HCT116 (cell line): ENCODE results near the gene FAM83B. TPM values are rescaled to one million over a fixed set of nuclear protein-coding genes. Genes with fewer than 3 reads are reported as not detected.

Experiments
- ATAC-seq: fragments of 200-7000 bp; cut with Tn5 transposase; 2 replicates; pipeline ENCODE4 v1.9.1; 2020; ENCODE audit warnings: mild to moderate bottlenecking, moderate library complexity
- BruUV-seq: library from RNA; stranded (reverse); fragments of 400-500 nt; replicated peaks from 2 replicates; lab custom pipeline; 2021; lab: Mats Ljungman, UMichigan
- CTCF ChIA-PET: fragments of 300-600 bp; sonication (Branson Sonifier 250); formaldehyde crosslinking; loops from one replicate; lab custom pipeline; 2021; ENCODE audit warnings: antibody characterized with exemption; lab: Charles Lee
- POLR2A ChIA-PET: fragments of 300-600, 350-600 bp; sonication (Branson Sonifier 250); formaldehyde crosslinking; loops from one replicate; lab custom pipeline; 2021; ENCODE audit warnings: antibody characterized with exemption; lab: Charles Lee
- RAD21 ChIA-PET, 2 experiments: fragments of 300-600 bp; sonication (Branson Sonifier 250); formaldehyde crosslinking; loops; one replicate each; lab custom pipeline; 2023; ENCODE audit warnings: low total read pairs in 2 of 2; ENCODE audit not compliant: uncharacterized antibody in 2 of 2, unreplicated experiment in 2 of 2, low non-redundant PET in 1 of 2; lab: Charles Lee
- DNase-seq: peaks from one replicate; pipeline ENCODE4 v3.0.0-alpha.2; 2010; ENCODE audit warnings: low read depth, low spot score
- H2AFZ ChIP-seq: fragments of 200-600 bp; shearing (Covaris generic), sonication (generic); 2 replicates; pipeline ENCODE4 v1.6.1; 2017; ENCODE audit warnings: low read depth, mixed run types, mixed read lengths, antibody characterized with exemption, low read length; ENCODE audit not compliant: poor library complexity, severe bottlenecking
- H3K27ac ChIP-seq: 2 replicates; pipeline ENCODE4 v1.5.1; 2012; ENCODE audit warnings: low read depth, low read length
- H3K27me3 ChIP-seq: fragments of 200-600 bp; sonication (generic); 2 replicates; pipeline ENCODE4 v1.6.1; 2016; ENCODE audit warnings: mixed run types, low read length, mixed read lengths; ENCODE audit not compliant: insufficient read depth
- H3K36me3 ChIP-seq, 2 experiments: fragments of 200-500 bp in 1 of 2; fragments of 200-600 bp in 1 of 2; sonication (Bioruptor generic) in 1 of 2; sonication (generic) in 1 of 2; 2 replicates each; pipeline versions ENCODE4 v1.5.1 to v1.6.1; 2014 to 2016; ENCODE audit warnings: low read length in 2 of 2, inconsistent platforms in 1 of 2, mixed read lengths in 1 of 2, mixed run types in 1 of 2; ENCODE audit not compliant: insufficient read depth in 2 of 2, control insufficient read depth in 1 of 2
- H3K4me1 ChIP-seq, 2 experiments: fragments of 200-600 bp in 1 of 2; sonication (generic) in 1 of 2; 2 replicates each; pipeline versions ENCODE4 v1.5.1 to v1.6.1; 2012 to 2017; ENCODE audit warnings: low read length in 2 of 2, inconsistent platforms in 1 of 2, mild to moderate bottlenecking in 1 of 2, mixed read lengths in 1 of 2, mixed run types in 1 of 2, moderate library complexity in 1 of 2; ENCODE audit not compliant: insufficient read depth in 2 of 2, control insufficient read depth in 1 of 2
- H3K4me2 ChIP-seq: fragments of 200-600 bp; sonication (generic); 2 replicates; pipeline ENCODE4 v1.6.1; 2017; ENCODE audit warnings: mixed run types, low read length, mixed read lengths
- H3K4me3 ChIP-seq, 2 experiments: fragments of 200-600 bp in 1 of 2; sonication (generic) in 1 of 2; replicated peaks in 1 of 2; 2 replicates each; pipeline ENCODE4 v1.5.1; 2011 to 2016; ENCODE audit warnings: low read length in 2 of 2, control low read depth in 1 of 2, low read depth in 1 of 2, mild to moderate bottlenecking in 1 of 2, mixed read lengths in 1 of 2, mixed run types in 1 of 2
- H3K79me2 ChIP-seq: fragments of 200-600 bp; sonication (generic); 2 replicates; pipeline ENCODE4 v1.6.1; 2017; ENCODE audit warnings: mild to moderate bottlenecking, mixed run types, low read length, moderate library complexity, mixed read lengths; ENCODE audit not compliant: insufficient read depth
- H3K9ac ChIP-seq: fragments of 200-600 bp; sonication (generic); 2 replicates; pipeline ENCODE4 v1.6.1; 2016; ENCODE audit warnings: low read length, mixed read lengths
- H3K9me2 ChIP-seq: fragments of 200-600 bp; sonication (generic), shearing (Covaris generic); 2 replicates; pipeline ENCODE4 v1.6.1; 2017; ENCODE audit warnings: mixed run types, mild to moderate bottlenecking, moderate library complexity; ENCODE audit not compliant: insufficient read depth
- H3K9me3 ChIP-seq, 2 experiments: fragments of 200-500 bp in 1 of 2; fragments of 200-600 bp in 1 of 2; sonication (Bioruptor generic) in 1 of 2; sonication (generic) in 1 of 2; 2 replicates each; pipeline ENCODE4 v1.6.1; 2014 to 2017; ENCODE audit warnings: low read length in 2 of 2, mixed read lengths in 2 of 2, inconsistent platforms in 1 of 2, low read depth in 1 of 2, mild to moderate bottlenecking in 1 of 2, mixed run types in 1 of 2, moderate library complexity in 1 of 2; ENCODE audit not compliant: control insufficient read depth in 1 of 2, insufficient read depth in 1 of 2
- H4K20me1 ChIP-seq: fragments of 200-600 bp; sonication (generic), shearing (Covaris generic); 2 replicates; pipeline ENCODE4 v1.6.1; 2017; ENCODE audit warnings: mixed run types, mild to moderate bottlenecking, moderate library complexity; ENCODE audit not compliant: insufficient read depth
- CEBPB ChIP-seq: IDR thresholded peaks from 2 replicates; pipeline ENCODE4 v1.6.1; 2012; ENCODE audit warnings: low read depth
- EGR1 ChIP-seq: IDR thresholded peaks from 2 replicates; pipeline ENCODE4 v1.6.1; 2012; ENCODE audit warnings: low read depth
- EZH2 ChIP-seq: fragments of 200-600 bp; sonication (generic); IDR thresholded peaks from 2 replicates; pipeline ENCODE4 v1.6.1; 2017; ENCODE audit warnings: antibody characterized with exemption, mixed run types
- FOSL1 ChIP-seq: IDR thresholded peaks from 2 replicates; pipeline ENCODE4 v1.6.1; 2012; ENCODE audit warnings: low read depth
- JUND ChIP-seq: IDR thresholded peaks from 2 replicates; pipeline ENCODE4 v1.6.1; 2012
- POLR2AphosphoS5 ChIP-seq: IDR thresholded peaks from 2 replicates; pipeline ENCODE4 v1.6.1; 2011; ENCODE audit warnings: mild to moderate bottlenecking, low read depth, low read length, moderate library complexity
- RAD21 ChIP-seq: IDR thresholded peaks from 2 replicates; pipeline ENCODE4 v1.6.1; 2012; ENCODE audit warnings: low read depth, mild to moderate bottlenecking
- SIN3A ChIP-seq: IDR thresholded peaks from 2 replicates; pipeline ENCODE4 v1.6.1; 2012; ENCODE audit warnings: low read depth
- SP1 ChIP-seq: IDR thresholded peaks from 2 replicates; pipeline ENCODE4 v1.6.1; 2012; ENCODE audit warnings: low read depth
- TCF7L2 ChIP-seq: IDR thresholded peaks from 2 replicates; pipeline ENCODE4 v1.7.0; 2011; ENCODE audit warnings: borderline replicate concordance, inconsistent platforms; ENCODE audit not compliant: insufficient read depth, insufficient read length; ENCODE audit errors: extremely low read depth
- YY1 ChIP-seq: IDR thresholded peaks from 2 replicates; pipeline ENCODE4 v1.6.1; 2011; ENCODE audit warnings: low read length, low read depth, moderate library complexity, mild to moderate bottlenecking; ENCODE audit not compliant: insufficient replicate concordance; ENCODE audit errors: extremely low read depth
- ZFX ChIP-seq: fragments of 450-650 bp; IDR thresholded peaks from 2 replicates; pipeline ENCODE4 v1.6.1; 2017
- ZNF274 ChIP-seq: fragments of 200-500 bp; sonication (Bioruptor generic); IDR thresholded peaks from 2 replicates; pipeline ENCODE4 v1.6.1; 2014; ENCODE audit warnings: mild to moderate bottlenecking, low read depth, low read length, inconsistent platforms
- intact Hi-C: fragments of 100-400 bp; cut with micrococcal nuclease; formaldehyde crosslinking; loops from 2 replicates; pipeline ENCODE4 v1.10.0; 2022
- total RNA-seq: library from RNA; stranded (reverse); gene quantifications from one replicate; pipeline ENCODE4 v1.2.1, GENCODE V29; 2021; ENCODE audit not compliant: unreplicated experiment
- TF ChIP-seq, protein P1 (sequence below): IDR thresholded peaks from 2 replicates; pipeline ENCODE4 v1.6.1; 2012; ENCODE audit warnings: low read depth
- TF ChIP-seq, protein P2 (sequence below): IDR thresholded peaks from 2 replicates; pipeline ENCODE4 v1.6.1; 2011; ENCODE audit warnings: mild to moderate bottlenecking, low read length, moderate library complexity; ENCODE audit not compliant: insufficient replicate concordance; ENCODE audit errors: extremely low read depth
- TF ChIP-seq, protein P3 (sequence below): IDR thresholded peaks from 2 replicates; pipeline ENCODE4 v1.6.1; 2012

Gene FAM83B
- total RNA-seq, 1 experiment from 2014 or later = 16.9 TPM

DNA sequence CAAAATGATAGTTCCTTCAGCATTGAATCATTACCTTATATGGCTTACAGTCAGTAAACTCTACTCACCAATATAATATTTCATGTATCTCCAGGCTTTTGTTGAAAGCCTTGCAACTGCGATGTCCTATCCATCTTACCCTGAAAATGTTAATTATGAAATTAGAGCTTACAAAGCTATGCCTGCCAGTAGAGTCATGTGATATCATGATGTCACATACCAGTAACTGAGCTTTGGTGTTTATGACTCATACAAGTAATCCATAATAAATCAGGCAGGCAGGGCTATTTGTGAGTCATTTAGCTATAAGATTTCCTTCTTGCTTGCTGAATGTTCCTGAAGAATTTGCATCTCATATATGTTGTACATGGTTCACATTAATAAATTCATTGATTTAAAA lies 44.9 kb upstream of the FAM83B start (continued):
- TF ChIP-seq YY1 (no peak), FOSL1 (peak; percentile 96), SIN3A (peak; percentile 66)
- TF ChIP-seq, all 23 proteins: peak for 12

DNA sequence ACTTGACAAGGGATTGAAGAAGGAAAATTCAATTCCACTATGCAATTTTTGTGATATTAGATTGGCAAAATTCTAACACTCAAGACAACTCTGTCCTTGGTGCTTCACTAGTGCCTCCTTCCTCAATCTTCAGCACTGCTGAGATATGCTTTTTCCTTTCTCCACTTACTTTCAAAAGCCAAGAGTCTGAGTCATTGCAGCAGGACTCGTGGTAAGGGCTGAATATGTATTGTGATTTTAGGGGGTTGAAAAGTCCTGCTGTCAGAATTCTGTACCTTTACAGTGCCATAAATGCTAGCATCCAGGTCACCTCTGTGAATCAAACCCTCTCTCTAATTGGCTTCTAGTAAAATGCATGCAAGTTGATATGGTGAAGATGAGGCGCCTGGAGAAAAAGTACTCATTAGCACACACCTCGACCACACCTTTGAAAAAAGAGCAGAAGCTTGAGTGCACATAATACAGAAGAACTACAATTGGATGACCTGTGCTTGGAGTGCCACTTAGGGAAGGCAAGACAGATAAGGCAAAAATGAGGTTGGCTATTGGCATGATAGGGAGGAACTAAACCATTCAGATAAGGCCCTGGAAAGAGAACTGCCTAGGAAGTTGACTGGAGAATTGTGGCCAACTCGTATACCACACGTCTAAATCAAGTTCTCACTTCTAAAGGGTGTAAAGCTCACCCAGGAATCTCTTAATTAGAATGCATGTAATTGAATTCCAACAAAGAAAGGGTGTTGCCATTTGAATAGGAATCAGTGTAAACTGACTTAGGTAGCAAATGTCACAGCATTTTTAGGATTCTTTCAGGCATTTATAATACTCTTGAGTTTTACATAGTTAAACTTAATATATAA lies 43.6 kb upstream of the FAM83B start:
- H3K36me3 ChIP-seq = no peaks in the 10 kb centered on the region
- no peak overlapping the region for H3K27ac ChIP-seq
- H3K9ac ChIP-seq = no peak overlapping the region
- peak overlapping the region; percentile 20 for H3K4me2 ChIP-seq
- TF ChIP-seq, protein P1, sequence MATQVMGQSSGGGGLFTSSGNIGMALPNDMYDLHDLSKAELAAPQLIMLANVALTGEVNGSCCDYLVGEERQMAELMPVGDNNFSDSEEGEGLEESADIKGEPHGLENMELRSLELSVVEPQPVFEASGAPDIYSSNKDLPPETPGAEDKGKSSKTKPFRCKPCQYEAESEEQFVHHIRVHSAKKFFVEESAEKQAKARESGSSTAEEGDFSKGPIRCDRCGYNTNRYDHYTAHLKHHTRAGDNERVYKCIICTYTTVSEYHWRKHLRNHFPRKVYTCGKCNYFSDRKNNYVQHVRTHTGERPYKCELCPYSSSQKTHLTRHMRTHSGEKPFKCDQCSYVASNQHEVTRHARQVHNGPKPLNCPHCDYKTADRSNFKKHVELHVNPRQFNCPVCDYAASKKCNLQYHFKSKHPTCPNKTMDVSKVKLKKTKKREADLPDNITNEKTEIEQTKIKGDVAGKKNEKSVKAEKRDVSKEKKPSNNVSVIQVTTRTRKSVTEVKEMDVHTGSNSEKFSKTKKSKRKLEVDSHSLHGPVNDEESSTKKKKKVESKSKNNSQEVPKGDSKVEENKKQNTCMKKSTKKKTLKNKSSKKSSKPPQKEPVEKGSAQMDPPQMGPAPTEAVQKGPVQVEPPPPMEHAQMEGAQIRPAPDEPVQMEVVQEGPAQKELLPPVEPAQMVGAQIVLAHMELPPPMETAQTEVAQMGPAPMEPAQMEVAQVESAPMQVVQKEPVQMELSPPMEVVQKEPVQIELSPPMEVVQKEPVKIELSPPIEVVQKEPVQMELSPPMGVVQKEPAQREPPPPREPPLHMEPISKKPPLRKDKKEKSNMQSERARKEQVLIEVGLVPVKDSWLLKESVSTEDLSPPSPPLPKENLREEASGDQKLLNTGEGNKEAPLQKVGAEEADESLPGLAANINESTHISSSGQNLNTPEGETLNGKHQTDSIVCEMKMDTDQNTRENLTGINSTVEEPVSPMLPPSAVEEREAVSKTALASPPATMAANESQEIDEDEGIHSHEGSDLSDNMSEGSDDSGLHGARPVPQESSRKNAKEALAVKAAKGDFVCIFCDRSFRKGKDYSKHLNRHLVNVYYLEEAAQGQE = peak; percentile 33
- TF ChIP-seq POLR2AphosphoS5 (peak; percentile 20; the same call in 1 of the 2 replicates), CEBPB (no peak), ZNF274 (no peak), SP1 (0 out of 2 replicates have a peak, but pooled peaks have one; percentile 35), EZH2 (no peak), RAD21 (no peak), EGR1 (no peak), JUND (no peak), YY1 (no peak), TCF7L2 (no peak), ZFX (no peak), FOSL1 (peak; percentile 42; the same call in 1 of the 2 replicates)
- TF ChIP-seq, protein P2, sequence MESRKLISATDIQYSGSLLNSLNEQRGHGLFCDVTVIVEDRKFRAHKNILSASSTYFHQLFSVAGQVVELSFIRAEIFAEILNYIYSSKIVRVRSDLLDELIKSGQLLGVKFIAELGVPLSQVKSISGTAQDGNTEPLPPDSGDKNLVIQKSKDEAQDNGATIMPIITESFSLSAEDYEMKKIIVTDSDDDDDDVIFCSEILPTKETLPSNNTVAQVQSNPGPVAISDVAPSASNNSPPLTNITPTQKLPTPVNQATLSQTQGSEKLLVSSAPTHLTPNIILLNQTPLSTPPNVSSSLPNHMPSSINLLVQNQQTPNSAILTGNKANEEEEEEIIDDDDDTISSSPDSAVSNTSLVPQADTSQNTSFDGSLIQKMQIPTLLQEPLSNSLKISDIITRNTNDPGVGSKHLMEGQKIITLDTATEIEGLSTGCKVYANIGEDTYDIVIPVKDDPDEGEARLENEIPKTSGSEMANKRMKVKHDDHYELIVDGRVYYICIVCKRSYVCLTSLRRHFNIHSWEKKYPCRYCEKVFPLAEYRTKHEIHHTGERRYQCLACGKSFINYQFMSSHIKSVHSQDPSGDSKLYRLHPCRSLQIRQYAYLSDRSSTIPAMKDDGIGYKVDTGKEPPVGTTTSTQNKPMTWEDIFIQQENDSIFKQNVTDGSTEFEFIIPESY = no peak
- TF ChIP-seq, protein P3, sequence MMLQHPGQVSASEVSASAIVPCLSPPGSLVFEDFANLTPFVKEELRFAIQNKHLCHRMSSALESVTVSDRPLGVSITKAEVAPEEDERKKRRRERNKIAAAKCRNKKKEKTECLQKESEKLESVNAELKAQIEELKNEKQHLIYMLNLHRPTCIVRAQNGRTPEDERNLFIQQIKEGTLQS = no peak
- ChIA-PET RAD21 (no interaction called here), POLR2A (no interaction called here), CTCF (no interaction called here)
- intact Hi-C loops = loop anchor here (5.0 to 10.0 kb wide), 3 partner anchors 44 to 262 kb away; partner anchors contain the start of gene FAM83B
- H2AFZ ChIP-seq = peak overlapping the region; percentile 25
- DNase-seq (peak; percentile 31), ATAC-seq (peak; percentile 71)
- no peak overlapping the region for H3K4me3 ChIP-seq
- no peaks in the 10 kb centered on the region for H4K20me1 ChIP-seq
- no peaks in the 10 kb centered on the region for H3K27me3 ChIP-seq
- H3K9me2 ChIP-seq = no peaks in the 10 kb centered on the region
- peaks cover 11 to 22% of the 10 kb centered on the region in 2 experiments; a peak in 3 of 4 replicates for H3K4me1 ChIP-seq
- H3K79me2 ChIP-seq = no peaks in the 10 kb centered on the region
- H3K9me3 ChIP-seq = no peaks in the 10 kb centered on the region
- no TSS peak for BruUV-seq
